ENCODE data around the gene PSMD14.

The PSMD14 gene

GRCh38 chr2:161424394-161424769, 116.2 kb downstream of the PSMD14 start:
- peaks cover 96% of the 10 kb centered on the region for H3K27me3 Mint-ChIP-seq
- peaks cover 11% of the 10 kb centered on the region for H3K36me3 Mint-ChIP-seq
- H3K4me3 Mint-ChIP-seq, result peak overlapping the region; percentile 51
- peaks cover 42% of the 10 kb centered on the region for H3K4me1 Mint-ChIP-seq
- H3K9me3 Mint-ChIP-seq, result no peaks in the 10 kb centered on the region
- no peak for DNase-seq
- H3K27ac Mint-ChIP-seq, result peak overlapping the region; percentile 50
- CTCF ChIA-PET, result no interaction called here

DNA sequence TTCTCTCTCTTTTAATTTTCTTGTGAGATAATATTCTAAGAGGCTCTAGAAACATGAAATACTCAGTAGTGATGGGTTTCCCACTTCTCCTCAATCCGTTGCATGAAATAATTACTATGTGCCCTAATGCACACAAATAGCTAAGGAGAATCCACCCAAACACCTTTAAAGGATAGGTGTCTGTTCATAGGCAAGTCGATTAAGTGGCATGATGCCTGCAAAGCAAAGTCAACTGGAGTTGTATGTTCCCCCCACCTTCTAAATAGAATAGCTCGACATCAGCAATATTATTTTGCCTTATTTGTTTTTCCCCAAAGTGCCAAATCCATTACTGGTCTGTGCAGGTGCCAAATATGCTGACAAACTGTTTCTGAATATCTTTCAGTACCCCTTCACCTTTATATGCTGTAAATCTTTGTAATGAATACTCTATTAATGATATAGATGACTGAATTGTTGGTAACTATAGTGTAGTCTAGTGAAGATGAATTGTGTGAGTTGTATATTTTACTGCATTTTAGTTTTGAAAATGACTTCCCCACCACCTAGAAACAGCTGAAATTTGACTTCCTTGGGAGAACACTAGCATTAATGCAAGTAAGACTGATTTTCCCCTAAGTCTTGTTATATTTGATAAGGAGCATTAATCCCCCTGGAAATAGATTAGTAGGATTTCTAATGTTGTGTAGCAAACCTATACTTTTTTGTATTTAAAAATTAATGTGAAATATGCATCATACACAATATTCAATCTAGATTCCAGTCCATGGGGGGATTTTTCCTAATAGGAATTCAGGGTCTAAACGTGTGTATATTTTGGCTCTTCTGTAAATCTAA, 116.9 kb downstream of the PSMD14 start:
- peaks cover 11% of the 10 kb centered on the region for H3K36me3 Mint-ChIP-seq
- peaks cover 37% of the 10 kb centered on the region for H3K4me1 Mint-ChIP-seq
- H3K27me3 Mint-ChIP-seq, result peaks cover 98% of the 10 kb centered on the region
- no peak overlapping the region for H3K4me3 Mint-ChIP-seq
- no peak for DNase-seq
- CTCF ChIA-PET, result interaction anchor here (1.4 kb wide), 1 partner anchor 9 kb away, joined by 3 read pairs; the partner anchor contains the start of gene TBR1
- no peak overlapping the region for H3K27ac Mint-ChIP-seq
- H3K9me3 Mint-ChIP-seq, result no peaks in the 10 kb centered on the region

- no peaks in the 10 kb centered on the region for H3K9me3 Mint-ChIP-seq
- CTCF ChIA-PET, result interaction anchor here (1.4 kb wide), 1 partner anchor 9 kb away, joined by 3 read pairs; the partner anchor contains the start of gene TBR1
- H3K4me1 Mint-ChIP-seq, result peaks cover 34% of the 10 kb centered on the region
- no peak for DNase-seq
- no peak overlapping the region for H3K4me3 Mint-ChIP-seq
- H3K27me3 Mint-ChIP-seq, result peaks cover 95% of the 10 kb centered on the region
- no peak overlapping the region for H3K27ac Mint-ChIP-seq
- peaks cover 9% of the 10 kb centered on the region for H3K36me3 Mint-ChIP-seq
Observed at GRCh38 chr2:161425728-161426454, 117.7 kb downstream of the PSMD14 start.

- peaks cover 34% of the 10 kb centered on the region for H3K4me1 Mint-ChIP-seq
- H3K27me3 Mint-ChIP-seq, result peaks cover 93% of the 10 kb centered on the region
- peak overlapping the region; percentile 68 for H3K27ac Mint-ChIP-seq
- no peaks in the 10 kb centered on the region for H3K9me3 Mint-ChIP-seq
- CTCF ChIA-PET, result interaction anchor here (0.7 to 1.4 kb wide), 2 partner anchors 10 kb away, joined by 3 read pairs; partner anchors contain the start of gene TBR1
- peak overlapping the region; percentile 26 for H3K4me3 Mint-ChIP-seq
- H3K36me3 Mint-ChIP-seq, result peaks cover 9% of the 10 kb centered on the region
- no peak for DNase-seq
Observed at GRCh38 chr2:161426455-161426921, 118.3 kb downstream of the PSMD14 start.

DNA sequence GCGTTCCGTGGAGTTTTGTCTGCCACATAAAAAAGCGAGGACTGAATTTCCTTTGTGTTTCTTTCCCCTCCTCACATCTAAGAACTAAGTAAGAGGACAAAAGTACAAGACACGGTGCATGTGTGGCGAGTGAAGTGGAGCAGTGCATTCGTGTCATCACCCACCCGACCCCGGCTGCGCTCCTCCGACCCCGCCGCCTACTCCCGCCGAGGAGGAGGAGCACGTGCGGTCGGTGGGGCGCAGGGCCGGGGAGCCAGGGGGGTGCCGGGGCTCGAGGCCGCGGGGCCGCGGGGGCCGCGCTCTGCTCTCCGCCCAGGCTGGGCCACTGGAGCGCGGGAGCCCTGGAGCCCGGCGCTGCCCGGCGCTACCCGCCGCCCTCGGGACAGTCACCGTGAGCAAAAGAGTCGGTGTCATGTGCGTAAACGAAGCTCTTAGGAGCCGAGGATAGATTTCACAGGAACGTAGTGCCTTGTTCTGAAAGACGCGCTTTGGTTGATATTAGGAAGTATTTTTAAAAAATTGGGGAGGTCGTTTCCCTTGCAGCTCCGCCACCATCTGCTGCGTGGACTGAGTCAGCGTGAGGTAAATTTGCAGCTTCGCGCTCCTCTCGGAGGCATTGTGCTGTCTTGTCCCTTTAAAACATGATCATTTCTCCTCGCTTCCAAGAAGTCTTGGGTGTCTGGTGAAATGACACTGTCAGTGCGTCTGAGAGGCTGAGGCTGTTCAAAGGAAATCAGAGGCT, 118.9 kb downstream of the PSMD14 start:
- peak; percentile 39 for DNase-seq
- peaks cover 93% of the 10 kb centered on the region for H3K27me3 Mint-ChIP-seq
- peaks cover 34% of the 10 kb centered on the region for H3K4me1 Mint-ChIP-seq
- H3K36me3 Mint-ChIP-seq, result peaks cover 9% of the 10 kb centered on the region
- peak overlapping the region; percentile 68 for H3K27ac Mint-ChIP-seq
- peak overlapping the region; percentile 65 for H3K4me3 Mint-ChIP-seq
- no peaks in the 10 kb centered on the region for H3K9me3 Mint-ChIP-seq
- CTCF ChIA-PET, result interaction anchor here (0.7 to 1.4 kb wide), 2 partner anchors 10 to 11 kb away, joined by 3 read pairs; partner anchors contain the start of gene TBR1

GRCh38 chr2:161427664-161428587, 119.7 kb downstream of the PSMD14 start:
- peaks cover 88% of the 10 kb centered on the region for H3K27me3 Mint-ChIP-seq
- DNase-seq, result no peak
- H3K4me1 Mint-ChIP-seq, result peaks cover 29% of the 10 kb centered on the region
- CTCF ChIA-PET, result no interaction called here
- no peak overlapping the region for H3K27ac Mint-ChIP-seq
- H3K9me3 Mint-ChIP-seq, result no peaks in the 10 kb centered on the region
- peak overlapping the region; percentile 65 for H3K4me3 Mint-ChIP-seq
- peaks cover 9% of the 10 kb centered on the region for H3K36me3 Mint-ChIP-seq

GRCh38 chr2:161430386-161430785, 122.2 kb downstream of the PSMD14 start:
- Mint-ChIP-seq H3K4me1 (peaks cover 18% of the 10 kb centered on the region), H3K27me3 (peaks cover 73% of the 10 kb centered on the region)
- CTCF ChIA-PET, result no interaction called here

GRCh38 chr2:161432107-161432506, 123.9 kb downstream of the PSMD14 start:
- Mint-ChIP-seq H3K9me3 (no peaks in the 10 kb centered on the region), H3K4me3 (no peak overlapping the region), H3K27ac (no peak overlapping the region), H3K27me3 (peaks cover 65% of the 10 kb centered on the region), H3K4me1 (peaks cover 7% of the 10 kb centered on the region), H3K36me3 (peaks cover 4% of the 10 kb centered on the region)
- CTCF ChIA-PET, result no interaction called here
- DNase-seq, result no peak

More at GRCh38 chr2:161430386-161430785, 122.2 kb downstream of the PSMD14 start:
- H3K9me3 Mint-ChIP-seq, result no peaks in the 10 kb centered on the region
- no peak overlapping the region for H3K4me3 Mint-ChIP-seq
- H3K36me3 Mint-ChIP-seq, result peaks cover 5% of the 10 kb centered on the region
- no peak overlapping the region for H3K27ac Mint-ChIP-seq
- no peak for DNase-seq

DNA sequence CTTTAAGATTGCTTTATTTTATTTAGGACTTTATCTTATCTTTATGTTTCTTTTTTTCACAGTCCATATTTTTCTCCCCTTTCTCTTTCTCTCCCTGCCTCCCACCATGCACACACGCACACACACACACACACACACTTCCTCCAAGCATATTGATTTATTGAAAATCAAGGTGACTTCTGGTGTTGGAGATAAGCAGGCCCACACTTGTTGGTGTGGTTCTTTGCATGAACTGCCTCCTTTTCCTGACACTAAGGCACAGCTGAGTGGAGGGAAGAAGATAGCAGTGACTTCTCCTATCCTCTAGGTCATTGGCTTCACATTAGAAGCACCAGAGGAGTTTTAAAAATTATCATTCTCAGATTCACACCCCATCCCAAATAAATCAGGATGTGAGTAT, 125.9 kb downstream of the PSMD14 start:
- Mint-ChIP-seq H3K4me3 (no peak overlapping the region), H3K27me3 (peaks cover 52% of the 10 kb centered on the region), H3K36me3 (no peaks in the 10 kb centered on the region)

DNA sequence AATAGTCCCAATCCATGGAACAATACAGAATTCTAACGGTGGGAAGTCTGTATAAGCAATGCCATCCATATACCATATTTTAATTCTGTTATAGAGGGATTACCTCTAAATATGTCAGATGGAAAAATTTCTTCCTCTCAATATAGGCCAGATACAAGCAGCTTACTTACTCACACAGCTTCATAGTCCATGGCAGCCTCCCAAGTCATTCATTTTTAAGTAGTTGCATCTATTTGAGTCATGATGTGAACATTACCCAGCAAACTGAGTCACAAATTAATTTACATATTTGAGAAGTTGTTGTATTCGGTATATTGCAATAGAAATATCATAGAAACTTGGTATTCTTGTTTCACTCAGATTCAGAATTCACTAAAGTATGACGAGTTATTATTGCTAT, 128.2 kb downstream of the PSMD14 start:
- Mint-ChIP-seq H3K9me3 (no peaks in the 10 kb centered on the region), H3K27me3 (peaks cover 47% of the 10 kb centered on the region), H3K4me3 (no peak overlapping the region), H3K36me3 (no peaks in the 10 kb centered on the region), H3K27ac (no peak overlapping the region), H3K4me1 (no peaks in the 10 kb centered on the region)
- CTCF ChIA-PET, result interaction anchor here (0.9 kb wide), 1 partner anchor 9 kb away, joined by 3 read pairs; no protein-coding TSS in a partner anchor
- DNase-seq, result no peak

More for the DNA sequence above, 125.9 kb downstream of the PSMD14 start:
- DNase-seq, result no peak
- Mint-ChIP-seq H3K9me3 (no peaks in the 10 kb centered on the region), H3K27ac (no peak overlapping the region), H3K4me1 (no peaks in the 10 kb centered on the region)
- CTCF ChIA-PET, result interaction anchor here (0.6 kb wide), 1 partner anchor 20 kb away, joined by 3 read pairs; no protein-coding TSS in a partner anchor

DNA sequence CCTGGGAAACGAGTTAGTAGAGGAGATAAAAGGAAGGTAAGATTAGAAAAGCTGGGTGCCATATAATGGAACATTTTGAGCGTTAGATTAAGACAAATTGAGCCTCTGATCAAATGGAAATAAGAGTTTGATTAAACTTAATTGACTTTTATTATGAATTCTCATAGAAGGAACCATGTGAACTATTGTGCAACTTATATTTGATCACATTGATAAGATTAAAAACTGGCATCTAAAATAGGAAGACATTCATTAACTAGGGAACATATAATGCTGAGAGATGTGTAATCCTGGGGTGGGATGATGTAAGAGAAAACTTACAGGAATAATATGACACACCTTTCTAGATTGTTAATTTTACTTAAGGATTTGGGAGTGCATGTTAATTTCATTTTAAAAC, 130.4 kb downstream of the PSMD14 start:
- no peak for DNase-seq
- H3K9me3 Mint-ChIP-seq, result no peaks in the 10 kb centered on the region
- no peak overlapping the region for H3K4me3 Mint-ChIP-seq
- no peak overlapping the region for H3K27ac Mint-ChIP-seq
- no peaks in the 10 kb centered on the region for H3K4me1 Mint-ChIP-seq
- no peaks in the 10 kb centered on the region for H3K36me3 Mint-ChIP-seq
- CTCF ChIA-PET, result no interaction called here
- H3K27me3 Mint-ChIP-seq, result peaks cover 42% of the 10 kb centered on the region

- H3K9me3 Mint-ChIP-seq, result no peaks in the 10 kb centered on the region
Observed at GRCh38 chr2:161445097-161445496, 136.9 kb downstream of the PSMD14 start.

DNA sequence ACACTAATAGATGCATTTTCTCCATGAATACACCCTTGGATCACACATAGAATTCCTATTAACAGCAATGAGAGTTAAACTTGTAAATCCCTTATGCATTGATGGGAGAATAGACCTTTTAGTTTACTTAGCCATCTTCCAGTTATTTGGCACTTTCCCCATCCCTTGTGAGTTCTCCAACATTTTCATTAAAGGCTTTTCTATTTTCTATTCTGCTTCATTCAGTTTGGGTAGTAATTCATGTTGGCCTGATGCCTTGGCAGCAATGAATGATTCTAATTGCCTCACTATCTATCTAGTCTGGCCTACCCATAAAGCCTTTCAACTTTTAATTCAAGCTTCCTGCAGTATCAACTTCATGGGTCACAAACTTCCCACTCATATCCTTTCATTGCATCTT, 140.2 kb downstream of the PSMD14 start:
- CTCF ChIA-PET, result no interaction called here
- Mint-ChIP-seq H3K27me3 (peaks cover 8% of the 10 kb centered on the region), H3K27ac (no peak overlapping the region), H3K4me1 (no peaks in the 10 kb centered on the region), H3K4me3 (no peak overlapping the region), H3K9me3 (no peaks in the 10 kb centered on the region), H3K36me3 (no peaks in the 10 kb centered on the region)
- no peak for DNase-seq

More at GRCh38 chr2:161445097-161445496, 136.9 kb downstream of the PSMD14 start:
- no peak for DNase-seq
- H3K4me3 Mint-ChIP-seq, result no peak overlapping the region
- H3K4me1 Mint-ChIP-seq, result no peaks in the 10 kb centered on the region
- CTCF ChIA-PET, result no interaction called here
- peaks cover 15% of the 10 kb centered on the region for H3K27me3 Mint-ChIP-seq
- H3K27ac Mint-ChIP-seq, result no peak overlapping the region
- H3K36me3 Mint-ChIP-seq, result no peaks in the 10 kb centered on the region

Measured in activated naive CD4-positive, alpha-beta T cell treated with anti-CD3 and anti-CD28 coated beads, Interleukin-2, amount 10 ng/mL, durations not matched to agents 7 days and 5 days (primary cell).